GM10266 (cell line): ENCODE data around the gene C3orf38.

Experiments used
- DNase-seq: peaks from one replicate; pipeline ENCODE4 v3.0.0; 2012; ENCODE audit errors: extremely low spot score
- TF ChIP-seq, protein P1 (sequence below): IDR thresholded peaks from 2 replicates; pipeline ENCODE4 v1.5.1; 2012; ENCODE audit warnings: mild to moderate bottlenecking, low read depth; ENCODE audit not compliant: control insufficient read depth, insufficient read depth; ENCODE audit errors: missing control alignments

Gene C3orf38

DNA sequence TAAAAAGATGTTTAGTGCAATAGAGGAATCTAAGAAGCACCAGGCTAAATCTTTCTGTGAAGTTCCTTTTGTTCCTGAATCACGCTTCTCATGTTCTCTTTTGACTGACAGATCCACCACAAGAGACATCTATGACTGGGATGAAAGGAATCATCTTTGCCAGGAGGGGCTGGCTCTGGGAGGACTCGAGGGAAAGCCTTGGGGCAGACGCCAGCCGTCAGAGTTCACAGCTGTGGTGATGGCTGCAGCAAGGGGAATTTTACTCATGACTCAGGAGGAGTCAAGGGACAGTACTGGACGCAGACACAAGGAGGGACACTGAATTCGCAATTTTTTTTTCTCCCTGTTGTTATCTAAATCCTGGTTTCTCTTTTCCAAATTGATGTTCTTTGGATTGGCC, 38.7 kb downstream of the C3orf38 start:
- TF ChIP-seq, protein P1, sequence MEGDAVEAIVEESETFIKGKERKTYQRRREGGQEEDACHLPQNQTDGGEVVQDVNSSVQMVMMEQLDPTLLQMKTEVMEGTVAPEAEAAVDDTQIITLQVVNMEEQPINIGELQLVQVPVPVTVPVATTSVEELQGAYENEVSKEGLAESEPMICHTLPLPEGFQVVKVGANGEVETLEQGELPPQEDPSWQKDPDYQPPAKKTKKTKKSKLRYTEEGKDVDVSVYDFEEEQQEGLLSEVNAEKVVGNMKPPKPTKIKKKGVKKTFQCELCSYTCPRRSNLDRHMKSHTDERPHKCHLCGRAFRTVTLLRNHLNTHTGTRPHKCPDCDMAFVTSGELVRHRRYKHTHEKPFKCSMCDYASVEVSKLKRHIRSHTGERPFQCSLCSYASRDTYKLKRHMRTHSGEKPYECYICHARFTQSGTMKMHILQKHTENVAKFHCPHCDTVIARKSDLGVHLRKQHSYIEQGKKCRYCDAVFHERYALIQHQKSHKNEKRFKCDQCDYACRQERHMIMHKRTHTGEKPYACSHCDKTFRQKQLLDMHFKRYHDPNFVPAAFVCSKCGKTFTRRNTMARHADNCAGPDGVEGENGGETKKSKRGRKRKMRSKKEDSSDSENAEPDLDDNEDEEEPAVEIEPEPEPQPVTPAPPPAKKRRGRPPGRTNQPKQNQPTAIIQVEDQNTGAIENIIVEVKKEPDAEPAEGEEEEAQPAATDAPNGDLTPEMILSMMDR = no peak
- DNase-seq = no peak

DNA sequence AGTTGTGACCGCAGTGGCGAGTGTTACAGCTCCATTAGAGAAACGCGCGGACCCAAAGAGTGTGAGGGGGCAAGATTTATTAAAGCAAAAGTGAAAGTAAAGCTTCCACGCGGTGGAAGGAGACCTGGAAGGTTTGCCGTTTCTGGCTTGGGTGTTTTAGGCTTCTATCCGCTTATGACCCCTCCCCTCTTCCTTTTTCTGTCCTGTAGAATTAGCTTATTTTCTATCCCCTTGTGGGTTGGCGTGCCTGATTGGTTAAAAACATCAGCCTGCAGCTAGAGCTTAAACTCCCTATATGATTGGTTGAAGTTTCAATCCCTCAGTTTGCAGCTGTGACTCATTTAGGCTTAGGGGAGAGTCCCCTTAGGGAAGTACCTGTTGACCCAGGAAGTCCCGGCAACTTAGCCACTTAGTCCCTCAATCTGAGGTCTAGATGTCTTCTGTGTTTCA, 39.6 kb downstream of the C3orf38 start:
- TF ChIP-seq, protein P1 = no peak
- peak; percentile 10 for DNase-seq

DNA sequence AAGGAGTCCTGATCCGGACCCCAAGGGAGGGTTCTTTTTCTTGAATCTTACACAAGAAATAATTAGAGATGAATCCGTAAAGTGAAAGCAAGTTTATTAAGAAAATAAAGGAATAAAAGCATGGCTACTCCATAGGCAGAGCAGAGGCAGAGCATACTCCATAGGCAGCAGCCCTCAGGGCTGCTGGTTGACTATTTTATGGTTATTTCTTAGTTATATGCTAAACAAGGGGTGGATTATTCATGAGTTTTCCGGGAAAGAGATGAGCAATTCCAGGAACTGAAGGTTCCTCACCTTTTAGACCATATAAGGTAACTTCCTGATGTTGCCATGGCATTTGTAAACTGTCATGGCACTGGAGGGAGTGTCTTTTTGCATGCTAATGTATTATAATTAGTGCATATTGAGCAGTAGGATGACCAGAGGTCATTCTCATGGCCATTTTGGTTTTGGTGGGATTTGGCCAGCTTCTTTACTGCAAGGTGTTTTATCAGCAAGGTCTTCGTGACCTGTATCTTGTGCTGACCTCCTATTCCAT, 42.2 kb downstream of the C3orf38 start:
- TF ChIP-seq, protein P1 = no peak
- DNase-seq = no peak

DNA sequence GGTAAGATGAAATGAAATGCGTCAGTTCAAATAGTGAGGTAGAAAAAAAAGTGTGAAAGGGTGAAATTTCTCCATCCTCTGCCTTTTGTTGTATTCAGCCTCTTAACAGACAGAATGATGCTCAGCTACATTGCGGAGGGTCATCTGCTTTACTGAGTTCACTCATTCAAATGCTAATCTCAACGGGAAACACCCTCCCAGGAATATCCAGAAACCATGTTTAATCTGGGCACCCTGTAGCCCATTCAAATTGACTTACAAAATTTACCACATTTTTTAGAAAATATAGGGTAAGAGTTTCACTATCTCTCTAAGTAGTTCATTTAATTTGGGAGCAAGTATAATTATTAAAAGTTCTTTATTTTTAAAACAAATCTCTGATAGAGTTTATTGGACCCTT, 42.9 kb downstream of the C3orf38 start:
- TF ChIP-seq, protein P1 = no peak
- DNase-seq = no peak

DNA sequence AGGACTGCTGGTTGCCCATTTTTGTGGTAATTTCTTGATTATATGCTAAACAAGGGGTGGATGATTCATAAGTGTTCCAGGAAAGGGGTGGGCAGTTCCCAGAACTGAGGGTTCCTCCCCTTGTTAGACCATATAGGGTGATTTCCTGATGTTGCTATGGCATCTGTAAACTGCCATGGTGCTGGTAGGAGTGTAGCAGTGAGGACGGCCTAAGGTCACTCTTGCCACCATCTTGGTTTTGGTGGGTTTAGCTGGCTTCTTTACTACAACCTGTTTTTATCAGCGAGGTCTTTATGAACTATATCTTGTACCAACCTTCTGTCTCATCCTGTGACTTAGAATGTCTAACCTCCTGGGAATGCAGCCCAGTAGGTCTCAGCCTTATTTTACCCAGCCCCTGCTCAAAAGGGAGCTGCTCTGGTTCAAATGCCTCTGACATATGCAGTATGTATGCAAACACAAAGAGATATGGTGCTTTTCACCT, 46.2 kb downstream of the C3orf38 start:
- no peak for DNase-seq
- TF ChIP-seq, protein P1 = no peak

DNA sequence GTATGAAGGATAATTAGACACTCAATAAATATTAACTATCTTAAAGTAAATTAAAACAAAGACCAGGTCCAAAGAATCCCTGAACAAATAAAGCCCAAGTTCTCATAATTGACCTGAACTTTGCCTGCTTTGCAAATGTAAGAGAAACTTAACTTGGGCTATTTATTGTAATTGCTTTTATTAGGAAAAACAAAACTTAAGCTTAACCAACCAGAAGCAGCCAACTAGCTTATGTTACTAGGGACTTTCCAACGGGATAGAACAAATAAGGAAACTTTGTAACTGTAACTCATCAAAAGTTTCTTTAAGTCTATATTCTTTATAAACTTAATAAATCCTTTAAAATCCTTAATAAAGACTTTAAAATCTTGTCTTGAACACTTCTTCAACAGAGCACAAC, 48.4 kb downstream of the C3orf38 start:
- TF ChIP-seq, protein P1 = no peak
- DNase-seq = no peak

DNA sequence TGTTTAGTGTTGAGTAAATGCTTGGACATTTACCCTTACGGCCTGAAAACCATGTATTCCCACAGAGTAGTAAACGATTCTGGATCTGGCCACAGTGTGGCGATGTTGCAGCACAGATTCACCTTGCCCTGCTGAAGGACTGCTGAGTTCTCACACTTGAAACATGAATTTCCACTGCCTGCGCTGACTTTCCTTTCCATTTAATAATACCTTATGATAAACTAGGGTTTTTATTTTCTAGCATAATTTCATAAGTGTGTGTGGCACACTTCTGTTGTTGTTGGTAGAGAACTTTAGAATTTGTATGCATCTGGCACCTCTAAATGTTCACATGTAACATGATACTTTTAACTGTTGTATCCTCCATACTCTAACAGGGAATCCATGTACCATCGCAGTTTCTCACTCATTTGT, 53.9 kb downstream of the C3orf38 start:
- peak; percentile 49 for DNase-seq
- TF ChIP-seq, protein P1 = peak; percentile 95
